HCT116 (cell line): ENCODE results near the gene CCSER1. TPM values are rescaled to one million over a fixed set of nuclear protein-coding genes. Genes with fewer than 3 reads are reported as not detected.

Experiments
- ATAC-seq: fragments of 200-7000 bp; cut with Tn5 transposase; 2 replicates; pipeline ENCODE4 v1.9.1; 2020; ENCODE audit warnings: mild to moderate bottlenecking, moderate library complexity
- BruUV-seq: library from RNA; stranded (reverse); fragments of 400-500 nt; replicated peaks from 2 replicates; lab custom pipeline; 2021; lab: Mats Ljungman, UMichigan
- CTCF ChIA-PET: fragments of 300-600 bp; sonication (Branson Sonifier 250); formaldehyde crosslinking; loops from one replicate; lab custom pipeline; 2021; ENCODE audit warnings: antibody characterized with exemption; lab: Charles Lee
- POLR2A ChIA-PET: fragments of 300-600, 350-600 bp; sonication (Branson Sonifier 250); formaldehyde crosslinking; loops from one replicate; lab custom pipeline; 2021; ENCODE audit warnings: antibody characterized with exemption; lab: Charles Lee
- RAD21 ChIA-PET, 2 experiments: fragments of 300-600 bp; sonication (Branson Sonifier 250); formaldehyde crosslinking; loops; one replicate each; lab custom pipeline; 2023; ENCODE audit warnings: low total read pairs in 2 of 2; ENCODE audit not compliant: uncharacterized antibody in 2 of 2, unreplicated experiment in 2 of 2, low non-redundant PET in 1 of 2; lab: Charles Lee
- DNase-seq: peaks from one replicate; pipeline ENCODE4 v3.0.0-alpha.2; 2010; ENCODE audit warnings: low read depth, low spot score
- H2AFZ ChIP-seq: fragments of 200-600 bp; shearing (Covaris generic), sonication (generic); 2 replicates; pipeline ENCODE4 v1.6.1; 2017; ENCODE audit warnings: low read depth, mixed run types, mixed read lengths, antibody characterized with exemption, low read length; ENCODE audit not compliant: poor library complexity, severe bottlenecking
- H3K27ac ChIP-seq: 2 replicates; pipeline ENCODE4 v1.5.1; 2012; ENCODE audit warnings: low read depth, low read length
- H3K27me3 ChIP-seq: fragments of 200-600 bp; sonication (generic); 2 replicates; pipeline ENCODE4 v1.6.1; 2016; ENCODE audit warnings: mixed run types, low read length, mixed read lengths; ENCODE audit not compliant: insufficient read depth
- H3K36me3 ChIP-seq, 2 experiments: fragments of 200-500 bp in 1 of 2; fragments of 200-600 bp in 1 of 2; sonication (Bioruptor generic) in 1 of 2; sonication (generic) in 1 of 2; 2 replicates each; pipeline versions ENCODE4 v1.5.1 to v1.6.1; 2014 to 2016; ENCODE audit warnings: low read length in 2 of 2, inconsistent platforms in 1 of 2, mixed read lengths in 1 of 2, mixed run types in 1 of 2; ENCODE audit not compliant: insufficient read depth in 2 of 2, control insufficient read depth in 1 of 2
- H3K4me1 ChIP-seq, 2 experiments: fragments of 200-600 bp in 1 of 2; sonication (generic) in 1 of 2; 2 replicates each; pipeline versions ENCODE4 v1.5.1 to v1.6.1; 2012 to 2017; ENCODE audit warnings: low read length in 2 of 2, inconsistent platforms in 1 of 2, mild to moderate bottlenecking in 1 of 2, mixed read lengths in 1 of 2, mixed run types in 1 of 2, moderate library complexity in 1 of 2; ENCODE audit not compliant: insufficient read depth in 2 of 2, control insufficient read depth in 1 of 2
- H3K4me2 ChIP-seq: fragments of 200-600 bp; sonication (generic); 2 replicates; pipeline ENCODE4 v1.6.1; 2017; ENCODE audit warnings: mixed run types, low read length, mixed read lengths
- H3K4me3 ChIP-seq, 2 experiments: fragments of 200-600 bp in 1 of 2; sonication (generic) in 1 of 2; replicated peaks in 1 of 2; 2 replicates each; pipeline ENCODE4 v1.5.1; 2011 to 2016; ENCODE audit warnings: low read length in 2 of 2, control low read depth in 1 of 2, low read depth in 1 of 2, mild to moderate bottlenecking in 1 of 2, mixed read lengths in 1 of 2, mixed run types in 1 of 2
- H3K79me2 ChIP-seq: fragments of 200-600 bp; sonication (generic); 2 replicates; pipeline ENCODE4 v1.6.1; 2017; ENCODE audit warnings: mild to moderate bottlenecking, mixed run types, low read length, moderate library complexity, mixed read lengths; ENCODE audit not compliant: insufficient read depth
- H3K9ac ChIP-seq: fragments of 200-600 bp; sonication (generic); 2 replicates; pipeline ENCODE4 v1.6.1; 2016; ENCODE audit warnings: low read length, mixed read lengths
- H3K9me2 ChIP-seq: fragments of 200-600 bp; sonication (generic), shearing (Covaris generic); 2 replicates; pipeline ENCODE4 v1.6.1; 2017; ENCODE audit warnings: mixed run types, mild to moderate bottlenecking, moderate library complexity; ENCODE audit not compliant: insufficient read depth
- H3K9me3 ChIP-seq, 2 experiments: fragments of 200-500 bp in 1 of 2; fragments of 200-600 bp in 1 of 2; sonication (Bioruptor generic) in 1 of 2; sonication (generic) in 1 of 2; 2 replicates each; pipeline ENCODE4 v1.6.1; 2014 to 2017; ENCODE audit warnings: low read length in 2 of 2, mixed read lengths in 2 of 2, inconsistent platforms in 1 of 2, low read depth in 1 of 2, mild to moderate bottlenecking in 1 of 2, mixed run types in 1 of 2, moderate library complexity in 1 of 2; ENCODE audit not compliant: control insufficient read depth in 1 of 2, insufficient read depth in 1 of 2
- H4K20me1 ChIP-seq: fragments of 200-600 bp; sonication (generic), shearing (Covaris generic); 2 replicates; pipeline ENCODE4 v1.6.1; 2017; ENCODE audit warnings: mixed run types, mild to moderate bottlenecking, moderate library complexity; ENCODE audit not compliant: insufficient read depth
- CEBPB ChIP-seq: IDR thresholded peaks from 2 replicates; pipeline ENCODE4 v1.6.1; 2012; ENCODE audit warnings: low read depth
- EGR1 ChIP-seq: IDR thresholded peaks from 2 replicates; pipeline ENCODE4 v1.6.1; 2012; ENCODE audit warnings: low read depth
- ELF1 ChIP-seq: IDR thresholded peaks from 2 replicates; pipeline ENCODE4 v1.6.1; 2012; ENCODE audit warnings: low read depth, borderline replicate concordance
- EZH2 ChIP-seq: fragments of 200-600 bp; sonication (generic); IDR thresholded peaks from 2 replicates; pipeline ENCODE4 v1.6.1; 2017; ENCODE audit warnings: antibody characterized with exemption, mixed run types
- FOSL1 ChIP-seq: IDR thresholded peaks from 2 replicates; pipeline ENCODE4 v1.6.1; 2012; ENCODE audit warnings: low read depth
- JUND ChIP-seq: IDR thresholded peaks from 2 replicates; pipeline ENCODE4 v1.6.1; 2012
- POLR2AphosphoS5 ChIP-seq: IDR thresholded peaks from 2 replicates; pipeline ENCODE4 v1.6.1; 2011; ENCODE audit warnings: mild to moderate bottlenecking, low read depth, low read length, moderate library complexity
- RAD21 ChIP-seq: IDR thresholded peaks from 2 replicates; pipeline ENCODE4 v1.6.1; 2012; ENCODE audit warnings: low read depth, mild to moderate bottlenecking
- TCF7L2 ChIP-seq: IDR thresholded peaks from 2 replicates; pipeline ENCODE4 v1.7.0; 2011; ENCODE audit warnings: borderline replicate concordance, inconsistent platforms; ENCODE audit not compliant: insufficient read depth, insufficient read length; ENCODE audit errors: extremely low read depth
- YY1 ChIP-seq: IDR thresholded peaks from 2 replicates; pipeline ENCODE4 v1.6.1; 2011; ENCODE audit warnings: low read length, low read depth, moderate library complexity, mild to moderate bottlenecking; ENCODE audit not compliant: insufficient replicate concordance; ENCODE audit errors: extremely low read depth
- ZNF274 ChIP-seq: fragments of 200-500 bp; sonication (Bioruptor generic); IDR thresholded peaks from 2 replicates; pipeline ENCODE4 v1.6.1; 2014; ENCODE audit warnings: mild to moderate bottlenecking, low read depth, low read length, inconsistent platforms
- intact Hi-C: fragments of 100-400 bp; cut with micrococcal nuclease; formaldehyde crosslinking; loops from 2 replicates; pipeline ENCODE4 v1.10.0; 2022
- total RNA-seq: library from RNA; stranded (reverse); gene quantifications from one replicate; pipeline ENCODE4 v1.2.1, GENCODE V29; 2021; ENCODE audit not compliant: unreplicated experiment
- TF ChIP-seq, protein P1 (sequence below), 3 experiments: fragments of 200-600 bp in 1 of 3; sonication (generic) in 1 of 3; IDR thresholded peaks in 2 of 3; conservative IDR thresholded peaks in 1 of 3; 2 replicates each; pipeline ENCODE4 v1.5.1; 2012 to 2017; ENCODE audit warnings: low read depth in 2 of 3, low read length in 2 of 3, antibody characterized with exemption in 1 of 3, borderline replicate concordance in 1 of 3, control low read depth in 1 of 3, mild to moderate bottlenecking in 1 of 3, mixed read lengths in 1 of 3, mixed run types in 1 of 3, moderate library complexity in 1 of 3; ENCODE audit not compliant: insufficient read depth in 1 of 3
- TF ChIP-seq, protein P2 (sequence below): IDR thresholded peaks from 2 replicates; pipeline ENCODE4 v1.6.1; 2012

Gene CCSER1
- total RNA-seq, 1 experiment from 2014 or later, result 6.7 TPM

DNA sequence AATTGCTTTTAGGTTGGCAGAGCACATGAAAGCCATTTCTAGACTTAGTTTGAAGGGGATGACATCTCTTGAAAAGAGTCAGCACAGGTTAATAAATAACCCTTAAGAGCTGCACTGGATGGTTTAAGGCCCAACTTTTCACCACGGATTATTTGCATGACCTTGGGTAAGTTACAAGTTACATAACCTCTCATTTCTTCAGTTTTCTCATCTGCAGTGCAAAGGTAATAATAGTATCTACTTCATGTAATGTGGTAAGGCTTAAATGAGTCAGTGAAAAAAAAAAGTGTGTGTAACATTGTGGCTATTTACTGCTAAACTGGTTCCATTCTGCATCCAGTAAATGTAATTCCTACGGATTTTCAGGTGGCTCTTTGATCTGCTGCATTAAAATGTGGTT, 715.8 kb downstream of the CCSER1 start:
- Histone ChIP-seq H3K27ac (no peak overlapping the region), H4K20me1 (no peaks in the 10 kb centered on the region), H3K36me3 (no peaks in the 10 kb centered on the region), H3K9me2 (no peaks in the 10 kb centered on the region), H3K9me3 (no peaks in the 10 kb centered on the region), H3K4me3 (no peak overlapping the region), H3K9ac (no peak overlapping the region), H3K4me2 (no peak overlapping the region), H3K79me2 (no peaks in the 10 kb centered on the region), H2AFZ (no peak overlapping the region), H3K4me1 (peaks cover 8 to 11% of the 10 kb centered on the region in 2 experiments), H3K27me3 (no peaks in the 10 kb centered on the region)
- BruUV-seq, result no TSS peak
- RAD21 ChIA-PET, result no interaction called here
- intact Hi-C loops, result no loop called here
- POLR2A ChIA-PET, result no interaction called here
- ATAC-seq (no peak), DNase-seq (no peak)
- TF ChIP-seq TCF7L2 (no peak), EZH2 (no peak), EGR1 (no peak), ELF1 (no peak), POLR2AphosphoS5 (no peak), RAD21 (no peak), FOSL1 (no peak), CEBPB (no peak), JUND (no peak), YY1 (no peak), ZNF274 (no peak)
- TF ChIP-seq, protein P1, sequence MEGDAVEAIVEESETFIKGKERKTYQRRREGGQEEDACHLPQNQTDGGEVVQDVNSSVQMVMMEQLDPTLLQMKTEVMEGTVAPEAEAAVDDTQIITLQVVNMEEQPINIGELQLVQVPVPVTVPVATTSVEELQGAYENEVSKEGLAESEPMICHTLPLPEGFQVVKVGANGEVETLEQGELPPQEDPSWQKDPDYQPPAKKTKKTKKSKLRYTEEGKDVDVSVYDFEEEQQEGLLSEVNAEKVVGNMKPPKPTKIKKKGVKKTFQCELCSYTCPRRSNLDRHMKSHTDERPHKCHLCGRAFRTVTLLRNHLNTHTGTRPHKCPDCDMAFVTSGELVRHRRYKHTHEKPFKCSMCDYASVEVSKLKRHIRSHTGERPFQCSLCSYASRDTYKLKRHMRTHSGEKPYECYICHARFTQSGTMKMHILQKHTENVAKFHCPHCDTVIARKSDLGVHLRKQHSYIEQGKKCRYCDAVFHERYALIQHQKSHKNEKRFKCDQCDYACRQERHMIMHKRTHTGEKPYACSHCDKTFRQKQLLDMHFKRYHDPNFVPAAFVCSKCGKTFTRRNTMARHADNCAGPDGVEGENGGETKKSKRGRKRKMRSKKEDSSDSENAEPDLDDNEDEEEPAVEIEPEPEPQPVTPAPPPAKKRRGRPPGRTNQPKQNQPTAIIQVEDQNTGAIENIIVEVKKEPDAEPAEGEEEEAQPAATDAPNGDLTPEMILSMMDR (IDR thresholded peaks at IDR 0.05 in 2 of 3, conservative IDR thresholded peaks at IDR 0.05 in 1 of 3; ENCODE audit: borderline replicate concordance in 1 of 3, insufficient read depth in 1 of 3, low read depth in 2 of 3, low read length in 2 of 3), result no peak
- TF ChIP-seq, protein P2, sequence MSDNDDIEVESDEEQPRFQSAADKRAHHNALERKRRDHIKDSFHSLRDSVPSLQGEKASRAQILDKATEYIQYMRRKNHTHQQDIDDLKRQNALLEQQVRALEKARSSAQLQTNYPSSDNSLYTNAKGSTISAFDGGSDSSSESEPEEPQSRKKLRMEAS, result no peak
- CTCF ChIA-PET, result no interaction called here
